Glomerular visceral epithelial cell (primary cell): ENCODE data around the gene ABI3BP.
"Not testable (repeated sequence)": the region's sequence is repeated elsewhere in the genome, so short reads cannot be mapped to it uniquely, and the experiment has no call there.

Experiments used
- DNase-seq: peaks from one replicate; pipeline ENCODE4 v3.0.0-alpha.2; 2016; ENCODE audit errors: extremely low spot score

Gene ABI3BP

GRCh38 chr3:100993309-100993708 lies at the start of gene ABI3BP:
Gene ABI3BP, minus strand, starts transcription at chr3:100993421. Its CDS starts 37 bp downstream, at chr3:100993384.
- peak; percentile 79 for DNase-seq

GRCh38 chr3:101039285-101039684 lies 46.1 kb upstream of the ABI3BP start:
- DNase-seq = peak; percentile 11

GRCh38 chr3:101038880-101039279 lies 45.7 kb upstream of the ABI3BP start:
- no peak for DNase-seq

GRCh38 chr3:101038393-101038792 lies 45.2 kb upstream of the ABI3BP start:
- DNase-seq = no peak

- no peak for DNase-seq
Measured at GRCh38 chr3:101037613-101038012, 44.4 kb upstream of the ABI3BP start.

- DNase-seq = no peak
Measured at GRCh38 chr3:101036676-101037075, 43.5 kb upstream of the ABI3BP start.

- DNase-seq = peak; percentile 94
Measured at GRCh38 chr3:101036213-101036618, 43.0 kb upstream of the ABI3BP start.

- no peak for DNase-seq
Measured at GRCh38 chr3:101027286-101027685, 34.1 kb upstream of the ABI3BP start.

- no peak for DNase-seq
Measured at GRCh38 chr3:101026881-101027280, 33.7 kb upstream of the ABI3BP start.

GRCh38 chr3:101026244-101026643 lies 33.0 kb upstream of the ABI3BP start:
- no peak for DNase-seq

GRCh38 chr3:101020351-101021015 lies 27.3 kb upstream of the ABI3BP start:
- no peak for DNase-seq

- no peak for DNase-seq
Measured at GRCh38 chr3:101017017-101017416, 23.8 kb upstream of the ABI3BP start.

- not testable (repeated sequence) for DNase-seq
Measured at GRCh38 chr3:101012312-101012711, 19.1 kb upstream of the ABI3BP start.

- DNase-seq = no peak
Measured at GRCh38 chr3:101011136-101011535, 17.9 kb upstream of the ABI3BP start.

GRCh38 chr3:101010296-101010695 lies 17.1 kb upstream of the ABI3BP start:
- no peak for DNase-seq

- no peak for DNase-seq
Measured at GRCh38 chr3:101009386-101009785, 16.2 kb upstream of the ABI3BP start.

- no peak for DNase-seq
Measured at GRCh38 chr3:100999160-100999559, 5.9 kb upstream of the ABI3BP start.

GRCh38 chr3:100994809-100995208 lies 1.6 kb upstream of the ABI3BP start:
- DNase-seq = no peak

- no peak for DNase-seq
Measured at GRCh38 chr3:100994187-100994586, 966 bp upstream of the ABI3BP start.

- DNase-seq = peak; percentile 39
Measured at GRCh38 chr3:100992231-100993012, 799 bp downstream of the ABI3BP start.

- no peak for DNase-seq
Measured at GRCh38 chr3:100988080-100988479, 5.1 kb downstream of the ABI3BP start.

GRCh38 chr3:100984308-100984707 lies 8.9 kb downstream of the ABI3BP start:
- DNase-seq = no peak

- peak; percentile 5 for DNase-seq
Measured at GRCh38 chr3:100982710-100983109, 10.5 kb downstream of the ABI3BP start.
